Body of pancreas (tissue), 4 donors: ENCODE measurements around the gene FRRS1L.

ENCODE experiments used
- CTCF ChIP-seq, 7 experiments: fragments of 450-650 bp in 4 of 7; fragments of 200-600 bp in 3 of 7; sonication (generic) in 3 of 7; IDR thresholded peaks; one replicate each; pipeline ENCODE4 v1.5.1; 2016 to 2019; ENCODE audit warnings: antibody characterized with exemption in 7 of 7
- POLR2A ChIP-seq, 3 donors: fragments of 450-650 bp; IDR thresholded peaks; one replicate each; pipeline ENCODE4 v1.6.1; 2016; ENCODE audit warnings: antibody characterized with exemption in 3 of 3, mild to moderate bottlenecking in 2 of 3

GRCh38 chr9:109182550-109182939 is 15.5 kb upstream of the FRRS1L start:
- TF ChIP-seq CTCF (IDR thresholded peaks at IDR 0.05): no peak
- no peak for TF ChIP-seq POLR2A (IDR thresholded peaks at IDR 0.05)
